Activated T-cell treated with anti-CD3 and anti-CD28 coated beads for 4 hours (primary cell): ENCODE measurements around the gene SH3BGRL3.
A peak's percentile ranks its signal among the peaks of the same experiment; 100 is the strongest.

ENCODE experiments used
- DNase-seq: peaks from one replicate; pipeline ENCODE4 v3.0.0-alpha.2; 2020

SH3BGRL3 gene

DNA sequence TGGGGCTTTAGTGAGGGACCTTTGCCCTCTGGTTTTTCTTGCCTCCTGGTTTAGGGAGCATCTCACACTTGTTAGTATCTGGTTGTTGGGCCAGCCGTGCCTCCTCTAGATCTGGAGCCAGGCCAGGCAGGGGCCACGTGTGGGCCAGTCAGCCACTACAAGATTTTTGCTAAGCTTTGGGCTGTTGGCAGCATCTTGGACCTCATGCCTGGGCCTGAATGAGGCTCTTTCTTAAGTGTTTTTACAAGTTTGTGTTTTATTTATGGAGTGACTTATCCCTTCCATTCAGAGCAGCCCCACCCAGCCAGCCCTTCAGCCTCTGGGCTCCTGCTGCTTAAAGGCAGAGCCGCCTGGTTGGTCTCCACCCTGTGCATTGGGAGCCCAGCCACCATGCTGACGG, 1.6 kb upstream of the SH3BGRL3 start:
- no peak for DNase-seq

DNA sequence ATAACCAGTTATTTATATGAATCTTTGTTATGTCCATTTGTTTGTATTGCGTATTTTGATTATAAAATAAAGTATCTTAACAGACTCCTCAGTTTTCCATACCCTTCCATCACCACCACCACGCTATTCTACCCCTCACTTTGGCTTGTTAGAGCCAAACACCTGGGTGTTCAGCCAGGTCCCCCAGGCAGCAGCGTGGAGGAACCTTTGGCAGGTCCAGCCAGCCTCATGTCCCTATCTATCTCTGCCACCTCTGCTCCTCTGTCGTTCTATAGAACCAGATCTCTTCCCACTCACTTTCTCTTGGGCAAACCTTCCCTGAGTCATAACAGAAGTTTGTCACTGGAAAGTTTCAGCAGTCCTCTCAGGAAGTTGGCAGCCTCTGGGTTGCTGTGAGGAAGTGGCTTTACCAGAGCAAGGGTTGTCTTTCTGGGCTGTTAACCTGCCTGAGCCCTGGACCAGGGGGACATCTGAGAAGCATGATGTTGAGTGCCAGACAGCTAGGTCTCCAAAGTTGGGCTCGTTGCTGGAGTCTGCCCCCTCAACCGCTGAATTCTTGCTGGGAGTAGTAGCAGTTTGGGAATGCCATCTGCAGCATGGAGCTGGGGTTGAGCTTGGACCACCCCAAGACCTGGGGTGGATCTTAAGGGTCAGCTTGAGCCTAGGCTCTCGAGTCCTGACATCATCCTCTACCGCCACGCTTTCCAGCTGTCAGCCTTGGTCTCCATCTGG, 996 bp upstream of the SH3BGRL3 start:
- DNase-seq, result no peak

DNA sequence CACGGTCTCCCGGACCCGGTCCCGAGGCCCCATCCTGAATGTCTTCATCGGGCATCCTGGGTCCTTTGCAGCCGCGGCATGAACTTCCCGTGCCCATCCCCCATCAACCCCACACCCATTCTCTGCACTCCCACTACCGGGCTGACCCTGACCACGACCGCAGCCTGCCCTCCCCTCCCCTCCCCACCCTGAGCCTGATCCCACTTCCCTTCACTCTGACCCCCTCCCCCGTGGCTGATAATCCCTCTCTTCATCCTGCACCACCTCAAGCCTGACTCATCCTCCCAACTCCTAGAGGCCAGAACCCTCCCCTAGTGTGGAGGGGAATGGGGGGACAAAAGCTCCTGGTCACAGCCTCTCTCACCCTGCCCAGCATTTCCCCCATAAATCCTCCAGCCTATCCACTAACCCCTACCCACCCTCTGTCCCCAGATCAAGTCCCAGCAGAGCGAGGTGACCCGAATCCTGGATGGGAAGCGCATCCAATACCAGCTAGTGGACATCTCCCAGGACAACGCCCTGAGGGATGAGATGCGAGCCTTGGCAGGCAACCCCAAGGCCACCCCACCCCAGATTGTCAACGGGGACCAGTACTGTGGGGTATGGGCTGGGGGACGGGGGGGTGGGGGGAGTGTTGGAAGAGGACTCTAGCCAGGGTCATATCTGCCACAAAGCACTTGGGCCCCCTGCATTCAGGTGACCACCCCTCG, 602 bp downstream of the SH3BGRL3 start:
- DNase-seq, result no peak

DNA sequence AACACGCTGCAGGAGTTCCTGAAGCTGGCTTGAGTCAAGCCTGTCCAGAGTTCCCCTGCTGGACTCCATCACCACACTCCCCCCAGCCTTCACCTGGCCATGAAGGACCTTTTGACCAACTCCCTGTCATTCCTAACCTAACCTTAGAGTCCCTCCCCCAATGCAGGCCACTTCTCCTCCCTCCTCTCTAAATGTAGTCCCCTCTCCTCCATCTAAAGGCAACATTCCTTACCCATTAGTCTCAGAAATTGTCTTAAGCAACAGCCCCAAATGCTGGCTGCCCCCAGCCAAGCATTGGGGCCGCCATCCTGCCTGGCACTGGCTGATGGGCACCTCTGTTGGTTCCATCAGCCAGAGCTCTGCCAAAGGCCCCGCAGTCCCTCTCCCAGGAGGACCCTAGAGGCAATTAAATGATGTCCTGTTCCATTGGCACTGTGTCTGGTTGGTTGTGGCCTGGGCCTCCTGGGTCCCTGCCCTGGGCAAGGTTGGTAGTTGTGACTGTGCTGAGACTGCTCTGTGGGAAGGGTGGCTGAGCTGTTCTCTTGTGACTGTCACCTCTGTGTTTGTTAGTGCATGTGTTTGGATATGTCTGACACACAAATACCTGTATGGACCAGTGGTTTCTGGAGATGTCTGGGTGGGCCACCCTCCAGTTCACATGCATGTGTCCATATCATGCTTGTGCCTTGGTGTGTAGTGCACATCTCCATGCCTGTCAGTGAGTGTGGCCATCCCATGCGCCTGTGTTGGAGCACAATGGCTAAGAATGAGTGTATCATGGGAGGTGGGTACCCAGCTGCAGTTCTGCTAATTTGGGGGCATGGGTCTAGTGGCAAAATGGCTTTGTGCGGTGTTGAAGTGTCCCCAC, 1.4 kb downstream of the SH3BGRL3 start:
- no peak for DNase-seq

DNA sequence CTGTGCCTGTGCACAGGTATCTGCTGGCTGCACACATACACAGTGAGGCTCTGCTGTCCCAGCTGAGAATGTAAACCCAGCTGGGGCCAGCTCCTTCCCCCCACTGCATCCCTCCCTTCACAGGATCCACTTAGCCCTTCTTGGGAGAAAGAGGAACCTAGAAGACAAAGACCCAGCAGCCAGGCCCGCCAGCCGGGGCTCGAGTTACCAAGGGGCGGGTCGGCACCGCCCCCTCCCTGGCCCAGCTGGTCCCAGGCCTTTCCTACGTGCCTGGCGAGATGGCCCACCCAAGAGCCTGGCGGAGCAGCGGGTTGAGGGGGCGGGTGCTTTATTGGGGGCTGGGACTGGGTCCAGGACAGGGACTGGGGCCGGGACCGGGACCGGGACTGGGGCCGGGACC, 2.1 kb downstream of the SH3BGRL3 start:
- no peak for DNase-seq

DNA sequence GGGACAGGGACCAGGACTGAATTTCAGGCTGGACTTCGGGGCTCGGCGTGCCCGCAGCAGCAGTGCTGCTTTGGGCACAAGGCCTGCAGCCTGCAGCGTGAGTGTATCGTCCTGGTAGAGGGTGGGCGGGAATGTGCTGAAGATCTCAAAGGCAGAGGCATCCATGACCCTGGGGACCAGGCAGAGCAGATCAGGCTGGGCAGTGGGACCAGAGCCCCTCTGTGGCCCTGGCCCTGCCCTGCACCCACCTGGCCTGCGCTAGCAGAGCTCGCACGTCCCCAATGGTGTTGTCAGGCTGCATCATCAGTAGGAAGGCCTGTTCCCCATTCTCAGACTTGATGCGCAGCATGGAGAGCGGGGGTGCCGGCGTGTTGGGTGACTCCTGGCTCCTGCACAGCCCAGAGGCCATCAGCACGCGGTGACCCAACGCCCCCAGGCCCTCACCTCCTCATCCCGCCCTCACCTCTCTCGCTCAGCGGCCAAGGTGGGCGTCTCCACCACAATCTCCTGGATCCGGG, 2.6 kb downstream of the SH3BGRL3 start:
- no peak for DNase-seq

DNA sequence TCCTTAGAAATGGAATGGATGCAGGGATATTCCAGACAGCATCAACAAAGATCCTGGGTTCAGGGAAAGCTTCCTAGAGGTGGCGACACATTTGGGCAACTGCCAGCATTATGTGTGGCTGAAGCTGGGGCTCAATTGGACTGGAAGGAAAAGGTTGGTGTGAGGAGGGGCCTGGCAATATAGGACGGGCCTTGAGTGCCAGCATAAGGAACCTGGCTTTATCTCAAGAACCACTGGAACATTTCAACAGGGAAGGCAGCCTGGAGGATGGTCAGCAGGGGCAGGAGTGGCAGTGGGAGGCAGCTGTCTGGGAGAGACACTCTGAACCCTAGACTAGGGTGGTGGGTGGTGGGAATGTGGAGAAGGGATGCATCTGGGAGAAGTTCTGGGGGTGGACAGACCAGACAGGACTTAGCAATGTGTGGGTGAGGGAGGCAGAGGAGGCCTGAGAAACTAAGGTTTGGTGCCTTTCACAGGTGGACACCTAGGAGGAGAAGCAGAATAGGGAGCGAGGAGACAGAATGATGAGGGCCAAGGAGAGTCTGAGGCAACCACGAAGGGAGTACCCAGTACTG, 3.5 kb downstream of the SH3BGRL3 start:
- DNase-seq, result no peak

DNA sequence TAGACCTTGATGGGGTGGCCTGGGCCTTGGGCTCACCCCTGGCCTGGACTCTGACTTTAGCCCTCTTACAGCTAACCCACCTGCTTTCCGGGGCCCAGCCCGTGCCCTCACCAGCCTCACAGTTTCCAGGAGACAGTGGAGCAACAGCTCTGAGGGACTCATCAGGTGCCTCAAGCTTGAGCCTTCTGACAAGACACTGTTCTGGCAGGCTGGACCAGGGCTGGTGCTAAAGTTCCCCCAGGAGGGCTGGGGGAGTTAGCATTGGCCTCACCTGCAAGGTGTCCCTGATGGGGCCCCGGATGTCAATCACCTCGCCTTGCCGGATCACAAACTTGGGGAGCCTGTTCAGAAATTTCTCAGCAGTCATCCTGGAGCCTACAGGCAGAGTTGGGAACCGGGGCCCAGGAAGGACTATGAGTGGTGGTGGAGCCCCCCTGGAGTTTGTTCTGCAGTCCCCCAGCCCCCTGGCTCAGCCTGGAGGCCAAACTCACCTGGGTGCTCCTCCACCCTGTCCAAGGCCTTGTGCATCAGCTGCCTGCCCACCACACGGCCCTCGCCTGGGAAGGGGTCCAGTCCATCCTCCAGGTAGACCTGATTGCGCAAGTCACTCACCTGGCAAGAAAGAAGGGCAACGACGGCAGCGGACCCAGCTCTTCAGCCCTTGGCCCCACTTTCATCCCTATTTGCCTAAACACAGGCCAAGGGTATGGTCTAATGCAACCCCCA, 4.1 kb downstream of the SH3BGRL3 start:
- DNase-seq, result no peak

DNA sequence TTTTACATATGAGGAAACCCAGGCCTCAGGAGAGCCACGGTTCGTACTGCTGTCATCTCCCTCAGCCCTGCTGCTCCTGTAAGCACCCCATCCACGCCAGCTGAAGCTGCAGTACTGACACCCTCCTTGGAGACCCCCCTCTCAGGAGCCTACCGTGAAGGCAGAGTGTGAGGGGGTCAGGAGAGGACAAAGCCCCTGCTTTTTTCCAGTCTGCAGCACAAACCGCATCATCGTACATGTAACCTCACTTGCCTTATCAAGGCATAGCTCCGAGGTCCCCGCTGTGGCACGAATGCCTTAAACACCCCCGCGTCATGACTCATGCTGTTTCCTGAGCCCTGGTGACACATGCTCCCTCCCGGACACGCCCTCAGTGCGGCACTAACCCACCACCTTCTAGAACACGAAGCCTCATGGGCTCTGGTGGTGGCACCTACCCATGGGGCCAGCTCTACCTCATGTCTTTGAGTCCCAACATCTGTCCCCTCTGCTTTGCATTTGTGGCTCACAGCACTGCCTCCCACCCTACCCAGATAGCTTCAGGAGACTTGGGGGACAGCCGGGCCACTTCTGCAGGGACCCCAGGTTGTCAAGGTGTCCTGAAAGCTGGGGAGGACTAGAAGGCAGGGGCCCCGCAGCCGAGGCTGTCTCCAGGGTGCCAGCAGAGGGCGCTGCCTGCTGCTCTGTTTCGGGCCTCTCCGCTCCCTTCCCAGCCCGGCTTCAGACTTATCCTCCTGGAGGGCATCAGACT, 4.9 kb downstream of the SH3BGRL3 start:
- DNase-seq, result peak; percentile 98

DNA sequence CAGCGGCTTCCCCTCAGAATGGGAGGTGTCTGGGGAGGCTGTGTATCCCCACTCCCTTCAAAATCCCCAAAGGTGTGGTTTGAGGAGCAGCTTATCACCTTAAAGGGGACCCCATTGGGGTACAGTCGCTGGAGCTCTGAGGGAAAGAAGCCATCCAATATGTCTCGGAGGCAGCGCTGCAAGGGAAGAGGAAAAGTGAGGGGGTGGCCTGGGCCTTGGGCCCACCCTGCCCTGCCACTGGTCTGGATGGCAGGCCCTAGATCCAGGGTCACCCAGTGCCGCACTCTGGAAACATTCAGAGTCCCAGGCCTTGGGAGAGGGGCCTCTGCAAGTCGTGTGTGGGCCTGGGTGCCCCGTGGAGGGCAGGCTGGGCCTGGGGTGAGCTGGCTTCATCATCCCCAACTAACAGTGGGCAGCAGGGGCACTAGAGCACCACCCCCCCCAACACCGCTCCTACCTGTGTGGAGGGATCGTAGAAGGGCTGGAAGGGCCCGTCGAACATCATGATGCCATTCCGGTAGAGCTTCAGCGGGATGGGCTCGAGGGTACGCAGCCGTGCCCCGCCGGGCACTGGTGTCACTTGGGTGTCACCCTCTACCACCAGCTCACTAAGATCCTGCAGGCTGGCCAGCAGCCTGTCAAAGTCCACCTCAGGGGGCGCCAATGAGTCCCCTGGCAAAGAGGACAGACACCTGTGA, 5.6 kb downstream of the SH3BGRL3 start:
- DNase-seq, result no peak

DNA sequence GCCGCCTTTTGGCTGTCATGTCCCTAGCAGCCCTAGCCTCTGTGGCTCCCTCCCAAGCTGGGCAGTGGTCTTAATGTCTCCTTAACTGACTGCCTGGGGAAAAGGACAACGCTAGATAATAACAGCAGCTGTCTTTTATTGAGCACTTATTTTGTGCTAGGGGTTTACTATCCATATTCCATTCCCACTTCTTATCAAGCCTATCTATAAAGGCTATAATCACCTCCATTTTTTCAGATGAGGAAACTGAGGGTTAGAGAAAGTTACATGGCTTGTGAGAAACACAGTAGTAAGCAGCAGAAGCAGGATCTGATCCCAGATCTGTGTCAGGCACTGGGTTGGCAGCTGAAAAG, 6.2 kb downstream of the SH3BGRL3 start:
- no peak for DNase-seq

DNA sequence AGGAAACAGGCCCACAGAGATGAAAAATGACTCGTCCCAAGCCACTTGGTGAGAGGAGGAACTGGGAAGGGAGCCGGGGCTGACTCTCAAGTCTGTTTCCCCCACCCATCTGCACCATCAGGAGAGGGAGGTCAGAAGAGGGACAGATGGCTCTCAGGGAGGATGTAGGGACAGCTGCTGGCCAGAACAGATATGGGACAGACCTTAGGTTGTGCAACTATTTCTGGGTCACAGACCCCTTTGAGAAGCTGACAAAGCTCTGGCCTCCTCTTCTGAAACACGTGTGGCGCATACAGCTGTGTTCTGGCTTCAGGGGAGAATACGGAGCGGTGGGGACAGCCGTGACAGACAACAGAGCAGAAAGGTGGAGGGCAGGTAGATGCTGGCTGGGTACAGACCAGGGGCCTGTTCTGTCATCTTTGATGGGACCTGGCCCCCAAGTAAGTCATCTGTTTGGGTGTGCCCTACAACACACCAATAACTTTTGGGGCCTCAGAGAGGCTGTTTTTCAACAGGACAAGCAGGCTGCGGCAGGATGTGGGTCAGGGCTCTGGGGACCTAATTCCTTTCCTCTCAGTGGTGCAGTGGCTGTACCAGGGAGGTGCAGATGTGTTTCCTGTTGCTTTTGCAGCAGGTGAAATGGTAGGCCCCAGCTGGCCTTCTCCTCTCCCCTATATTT, 7.3 kb downstream of the SH3BGRL3 start:
- no peak for DNase-seq

DNA sequence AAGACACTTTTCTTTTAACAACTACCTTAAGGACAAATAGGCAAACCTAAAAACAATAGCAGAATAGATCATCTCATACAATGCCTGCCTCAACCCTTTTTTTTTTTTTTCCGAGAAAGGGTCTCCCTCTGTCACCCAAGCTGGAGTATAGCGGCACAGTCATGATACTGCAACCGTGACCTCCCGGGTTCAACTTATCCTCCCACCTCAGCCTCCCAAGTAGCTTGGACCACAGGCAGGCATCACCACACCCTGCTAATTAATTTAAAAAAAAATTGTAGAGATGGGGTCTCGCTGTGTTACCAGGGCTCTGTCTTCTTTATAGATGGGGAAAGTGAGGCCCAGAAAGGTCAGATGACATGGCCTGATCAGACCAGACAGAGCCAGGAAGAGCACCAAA, 7.9 kb downstream of the SH3BGRL3 start:
- no peak for DNase-seq

DNA sequence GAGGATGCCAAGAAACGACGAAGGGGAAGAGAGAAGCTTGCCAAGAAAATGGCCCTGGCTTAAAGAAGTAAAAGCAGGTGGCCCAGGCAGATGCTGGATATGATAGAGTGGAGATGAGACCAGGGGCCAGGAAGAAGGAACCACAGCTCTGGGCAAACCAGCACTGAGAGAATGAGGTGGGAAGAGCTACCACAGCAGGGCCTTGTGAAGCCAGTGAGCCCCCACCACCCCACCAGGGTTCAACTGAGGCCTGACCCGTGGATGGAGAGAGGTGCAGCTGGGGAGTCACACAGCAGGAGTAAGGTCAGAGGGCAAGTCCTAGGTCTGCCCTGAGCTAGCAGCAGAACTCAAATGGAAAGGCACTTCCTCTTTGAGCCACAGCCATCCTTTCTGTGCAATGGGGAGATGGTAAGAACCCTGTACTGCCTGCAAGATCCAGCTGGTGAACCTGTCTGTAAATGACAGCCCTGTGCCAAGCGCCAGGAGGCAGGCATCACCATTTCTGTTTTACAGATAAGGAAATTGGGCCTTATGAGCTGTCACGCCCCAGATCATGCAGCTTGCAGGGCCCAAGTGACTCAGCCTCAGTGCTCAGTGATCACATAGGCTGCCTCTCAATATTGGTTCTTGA, 8.5 kb downstream of the SH3BGRL3 start:
- DNase-seq, result peak; percentile 52

DNA sequence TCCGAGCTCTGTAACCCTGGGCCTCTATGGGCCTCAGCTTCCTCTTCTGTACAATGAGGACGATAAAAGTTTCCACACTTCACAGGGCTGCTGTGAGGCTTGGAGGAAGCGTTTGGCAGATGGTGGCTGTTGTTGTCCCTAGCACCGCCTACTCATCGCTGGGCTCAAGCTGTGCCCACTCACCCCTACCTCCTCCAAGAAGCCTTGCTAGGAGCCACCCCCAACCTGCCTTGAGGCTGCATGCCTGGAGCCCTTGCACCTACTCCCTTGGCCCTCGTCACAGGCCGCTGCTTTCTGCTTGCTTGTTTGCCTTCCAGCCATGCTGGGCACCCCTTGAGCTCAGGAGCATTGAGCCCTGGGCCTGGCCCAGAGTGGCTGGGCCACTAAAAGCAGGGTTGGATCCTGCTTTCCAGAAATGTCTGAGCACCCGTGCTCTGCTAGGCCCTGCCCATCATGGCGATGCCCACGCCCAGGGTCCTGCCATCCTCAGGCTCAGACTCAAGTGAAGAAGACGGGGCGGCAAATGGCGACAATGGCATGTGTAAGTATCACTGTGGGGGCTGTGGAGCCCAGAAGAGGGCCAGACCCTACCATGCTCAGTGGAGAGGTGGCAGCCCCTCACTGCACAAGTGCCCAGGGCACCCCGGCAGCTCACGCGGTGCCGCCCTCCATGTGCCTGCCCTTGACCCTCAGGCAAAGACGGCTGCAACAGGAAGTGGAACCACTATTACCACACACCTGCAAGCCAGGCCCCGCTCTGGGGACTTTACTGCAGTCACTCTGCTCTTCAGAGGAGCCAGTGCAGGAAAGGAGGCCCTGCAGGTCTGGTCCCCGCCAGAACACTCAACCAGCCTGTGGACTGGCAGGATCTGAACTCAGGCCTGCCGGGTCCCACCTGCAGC, 9.5 kb downstream of the SH3BGRL3 start:
- DNase-seq, result no peak

DNA sequence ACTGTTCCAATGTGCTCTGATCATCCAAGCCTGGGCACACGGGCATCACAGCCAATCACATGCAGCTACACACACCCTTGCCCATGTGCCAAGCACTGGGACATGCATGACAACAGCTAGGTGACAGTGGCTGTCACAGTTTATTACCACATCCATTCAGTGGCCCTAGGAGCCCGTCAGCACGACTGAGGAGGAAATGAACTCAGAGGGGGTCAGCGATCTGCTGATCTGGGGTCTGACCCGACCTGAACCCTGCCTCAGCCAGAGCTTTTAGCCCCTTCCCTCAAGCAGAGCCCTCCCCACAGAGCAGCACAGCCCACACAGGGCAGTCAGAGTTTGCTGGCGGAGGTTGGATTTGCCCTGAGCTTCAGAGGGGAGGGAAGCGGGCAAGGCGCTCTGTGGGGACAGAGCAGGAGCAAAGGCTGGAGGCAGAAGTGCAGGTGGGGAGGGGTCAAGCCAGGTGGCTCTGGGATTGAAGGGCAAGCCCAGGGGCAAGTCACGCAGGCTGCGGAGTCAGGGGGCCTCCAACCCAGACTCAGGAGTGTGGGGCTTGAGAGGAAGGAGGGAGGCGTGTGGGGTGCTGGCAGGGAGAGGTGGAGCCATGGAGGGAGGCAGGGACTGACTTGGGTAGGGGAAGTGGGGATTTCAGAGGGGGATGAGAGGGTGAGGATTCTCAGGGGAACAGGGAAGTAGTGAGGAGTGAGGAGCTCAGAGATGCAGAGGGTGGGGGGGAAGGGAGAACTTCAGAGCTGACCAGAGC, 10.4 kb downstream of the SH3BGRL3 start:
- DNase-seq, result no peak

DNA sequence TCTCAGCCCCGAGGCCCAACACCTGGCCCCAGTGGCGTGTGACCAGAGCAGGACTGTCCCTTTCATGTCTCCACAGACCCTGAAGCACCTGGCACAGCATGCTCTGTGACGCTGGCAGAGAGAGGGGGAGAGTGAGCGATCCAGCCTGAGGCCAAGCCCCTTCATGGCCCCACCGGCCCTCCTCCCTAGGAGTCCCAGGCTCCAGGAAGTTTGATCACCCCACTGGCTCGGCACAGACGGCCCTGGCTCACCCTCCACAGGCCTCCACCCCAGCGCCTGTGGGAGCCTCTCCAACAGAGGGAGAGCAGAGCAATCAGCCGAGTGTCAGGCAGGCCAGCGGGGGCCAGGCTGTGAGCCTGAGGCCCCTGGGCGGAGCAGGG, 11.0 kb downstream of the SH3BGRL3 start:
- no peak for DNase-seq

DNA sequence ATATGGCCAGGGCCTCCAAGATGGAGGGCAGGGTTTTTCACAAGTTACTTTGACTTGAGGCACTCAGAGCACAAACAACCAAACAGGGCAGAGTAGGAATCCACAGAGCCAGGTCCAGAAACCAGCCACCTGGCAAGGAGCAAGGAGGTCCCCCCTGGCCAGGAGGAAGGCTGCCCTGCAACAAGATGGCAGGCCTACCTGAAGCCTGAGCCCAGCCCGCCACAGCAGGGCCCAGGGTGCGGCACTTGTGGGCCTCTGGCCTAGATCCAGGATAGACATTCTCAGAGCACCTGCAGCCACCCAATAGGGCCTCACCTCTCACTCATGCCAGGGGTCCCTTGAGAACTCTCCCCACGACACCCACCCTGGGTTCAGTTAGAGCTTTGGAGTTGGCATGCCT, 11.5 kb downstream of the SH3BGRL3 start:
- DNase-seq, result no peak
